SJCRH30 (cell line): Measurements from ENCODE around the gene IFT81. TPM values are rescaled to one million over a fixed set of nuclear protein-coding genes. Genes with fewer than 3 reads are reported as not detected.
A peak's percentile ranks its signal among the peaks of the same experiment; 100 is the strongest.
"Not testable (repeated sequence)": the region's sequence is repeated elsewhere in the genome, so short reads cannot be mapped to it uniquely, and the experiment has no call there.

ENCODE experiments used
- DNase-seq, 2 experiments: peaks; one replicate each; pipeline ENCODE4 v3.0.0-alpha.2; 2015 to 2020
- H3K27ac ChIP-seq: fragments of 250-450 bp; sonication (Bioruptor Pico); 2 replicates; pipeline ENCODE4 v1.5.1; 2020; ENCODE audit warnings: mild to moderate bottlenecking, moderate library complexity
- H3K27me3 ChIP-seq: fragments of 250-450 bp; sonication (Bioruptor Pico); 2 replicates; pipeline ENCODE4 v1.5.1; 2020; ENCODE audit warnings: mild to moderate bottlenecking, moderate library complexity
- H3K36me3 ChIP-seq: fragments of 250-450 bp; sonication (Bioruptor Pico); 2 replicates; pipeline ENCODE4 v1.5.1; 2020; ENCODE audit warnings: mild to moderate bottlenecking, moderate library complexity
- H3K4me1 ChIP-seq: fragments of 250-450 bp; sonication (Bioruptor Pico); 2 replicates; pipeline ENCODE4 v1.5.1; 2020; ENCODE audit warnings: mild to moderate bottlenecking, moderate library complexity
- H3K4me3 ChIP-seq: fragments of 250-450 bp; sonication (Bioruptor Pico); 2 replicates; pipeline ENCODE4 v1.5.1; 2020; ENCODE audit warnings: mild to moderate bottlenecking, moderate library complexity
- H3K9me3 ChIP-seq: fragments of 250-450 bp; sonication (Bioruptor Pico); replicated peaks from 2 replicates; pipeline ENCODE4 v1.5.1; 2020; ENCODE audit warnings: mild to moderate bottlenecking, moderate library complexity
- total RNA-seq: library from RNA; depleted of rRNA; stranded (reverse); fragments of >200 nt; shearing (Covaris generic); gene quantifications from 2 replicates; pipeline ENCODE4 v1.2.3, GENCODE V29; 2014; rRNA removed

The IFT81 gene, protein sequence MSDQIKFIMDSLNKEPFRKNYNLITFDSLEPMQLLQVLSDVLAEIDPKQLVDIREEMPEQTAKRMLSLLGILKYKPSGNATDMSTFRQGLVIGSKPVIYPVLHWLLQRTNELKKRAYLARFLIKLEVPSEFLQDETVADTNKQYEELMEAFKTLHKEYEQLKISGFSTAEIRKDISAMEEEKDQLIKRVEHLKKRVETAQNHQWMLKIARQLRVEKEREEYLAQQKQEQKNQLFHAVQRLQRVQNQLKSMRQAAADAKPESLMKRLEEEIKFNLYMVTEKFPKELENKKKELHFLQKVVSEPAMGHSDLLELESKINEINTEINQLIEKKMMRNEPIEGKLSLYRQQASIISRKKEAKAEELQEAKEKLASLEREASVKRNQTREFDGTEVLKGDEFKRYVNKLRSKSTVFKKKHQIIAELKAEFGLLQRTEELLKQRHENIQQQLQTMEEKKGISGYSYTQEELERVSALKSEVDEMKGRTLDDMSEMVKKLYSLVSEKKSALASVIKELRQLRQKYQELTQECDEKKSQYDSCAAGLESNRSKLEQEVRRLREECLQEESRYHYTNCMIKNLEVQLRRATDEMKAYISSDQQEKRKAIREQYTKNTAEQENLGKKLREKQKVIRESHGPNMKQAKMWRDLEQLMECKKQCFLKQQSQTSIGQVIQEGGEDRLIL
- 15.5 and 16.9 TPM in 2 replicates for total RNA-seq

DNA sequence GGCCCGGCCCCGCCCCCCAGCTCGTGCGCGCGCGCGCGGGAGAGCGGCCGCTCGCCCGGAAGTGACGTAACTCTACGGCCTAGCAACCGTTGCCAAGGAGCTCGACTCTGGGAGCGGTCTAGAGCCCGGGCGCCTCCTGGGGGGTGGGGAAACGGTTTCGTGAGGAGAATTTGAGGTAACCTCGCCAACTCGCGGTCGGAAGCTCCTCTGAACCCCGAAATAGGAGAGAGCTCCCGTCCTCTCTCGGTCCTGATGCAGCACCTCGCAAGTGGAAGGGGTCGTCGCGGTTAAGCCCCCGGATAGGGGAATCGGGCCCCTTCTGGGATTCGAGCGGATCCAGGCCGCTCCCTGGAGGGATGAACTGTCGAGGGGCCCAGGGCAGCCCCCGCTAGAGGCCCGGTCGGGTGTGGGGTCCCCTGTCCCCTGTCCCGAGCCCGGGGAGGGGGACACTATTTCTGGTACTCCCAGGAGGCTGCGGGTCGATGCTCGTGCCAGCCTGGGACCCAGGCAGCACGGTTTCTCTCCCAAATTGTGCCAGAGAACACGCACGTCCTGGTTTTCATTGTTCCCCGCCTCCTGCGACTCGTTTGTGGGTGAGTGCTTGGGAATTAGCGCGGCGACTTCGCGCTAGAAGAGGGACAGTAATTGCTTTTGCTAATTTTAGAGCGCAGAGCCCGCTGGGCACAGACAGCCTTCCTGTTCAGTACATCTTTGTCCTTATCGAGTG is at the start of gene IFT81:
Gene IFT81 (plus strand): TSS at position 89 of the 727 bp plus-strand sequence. CDS start 3,024 bp downstream, outside the sequence.
- Histone ChIP-seq H3K9me3 (no peaks in the 10 kb centered on the region), H3K4me1 (peaks cover 3% of the 10 kb centered on the region; the same call in 1 of the 2 replicates), H3K4me3 (peak within 1 kb of the TSS; percentile 100), H3K27me3 (no peaks in the 10 kb centered on the region), H3K36me3 (no peaks in the 10 kb centered on the region), H3K27ac (peak within 1 kb of the TSS; percentile 76)
- peak; percentile 94 to 95 for DNase-seq

DNA sequence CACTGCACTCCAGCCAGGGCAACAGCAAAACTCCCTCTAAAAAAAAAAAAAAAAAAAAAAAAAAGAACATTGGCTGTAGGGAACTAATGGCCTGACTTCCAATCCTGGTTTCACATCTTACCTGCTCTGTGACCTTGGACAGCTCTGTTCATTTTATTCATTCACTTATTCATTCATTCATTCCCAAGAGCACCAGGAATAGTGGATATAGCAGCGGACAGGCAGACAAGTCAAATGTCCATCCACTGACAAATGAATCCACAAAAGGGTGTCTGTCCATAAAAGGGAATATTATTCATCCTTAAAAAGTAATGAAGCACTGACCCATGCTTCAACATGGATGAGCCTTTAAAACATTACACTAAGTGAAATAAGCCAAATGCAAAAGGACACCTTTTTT is 48.3 kb upstream of the IFT81 start:
- H3K27me3 ChIP-seq: no peaks in the 10 kb centered on the region
- DNase-seq: no peak
- no peaks in the 10 kb centered on the region for H3K9me3 ChIP-seq
- H3K4me1 ChIP-seq: no peaks in the 10 kb centered on the region
- H3K27ac ChIP-seq: no peak overlapping the region
- H3K4me3 ChIP-seq: no peak overlapping the region
- no peaks in the 10 kb centered on the region for H3K36me3 ChIP-seq

DNA sequence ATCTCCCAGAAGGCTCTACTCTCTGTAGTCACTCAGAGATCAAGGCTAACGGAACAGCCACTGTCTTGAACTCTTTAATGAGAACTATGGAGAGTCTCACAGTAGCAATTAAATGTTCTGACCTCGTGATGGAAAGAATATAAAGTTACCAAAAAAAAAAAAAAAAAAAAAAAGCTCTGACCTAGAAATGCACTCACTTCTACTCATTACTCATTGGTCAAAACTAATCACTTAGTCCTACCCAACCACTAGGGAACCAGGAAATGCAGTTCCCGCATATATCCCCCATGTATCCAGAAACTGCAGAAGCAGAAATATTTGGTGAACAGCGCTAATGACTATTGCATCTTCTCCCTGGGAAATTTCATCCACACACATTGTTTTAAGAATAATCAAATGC is 46.4 kb upstream of the IFT81 start:
- Histone ChIP-seq H3K27ac (no peak overlapping the region), H3K36me3 (no peaks in the 10 kb centered on the region), H3K4me1 (no peaks in the 10 kb centered on the region), H3K27me3 (peaks cover 3% of the 10 kb centered on the region; the same call in 1 of the 2 replicates), H3K9me3 (no peaks in the 10 kb centered on the region), H3K4me3 (no peak overlapping the region)
- no peak for DNase-seq

DNA sequence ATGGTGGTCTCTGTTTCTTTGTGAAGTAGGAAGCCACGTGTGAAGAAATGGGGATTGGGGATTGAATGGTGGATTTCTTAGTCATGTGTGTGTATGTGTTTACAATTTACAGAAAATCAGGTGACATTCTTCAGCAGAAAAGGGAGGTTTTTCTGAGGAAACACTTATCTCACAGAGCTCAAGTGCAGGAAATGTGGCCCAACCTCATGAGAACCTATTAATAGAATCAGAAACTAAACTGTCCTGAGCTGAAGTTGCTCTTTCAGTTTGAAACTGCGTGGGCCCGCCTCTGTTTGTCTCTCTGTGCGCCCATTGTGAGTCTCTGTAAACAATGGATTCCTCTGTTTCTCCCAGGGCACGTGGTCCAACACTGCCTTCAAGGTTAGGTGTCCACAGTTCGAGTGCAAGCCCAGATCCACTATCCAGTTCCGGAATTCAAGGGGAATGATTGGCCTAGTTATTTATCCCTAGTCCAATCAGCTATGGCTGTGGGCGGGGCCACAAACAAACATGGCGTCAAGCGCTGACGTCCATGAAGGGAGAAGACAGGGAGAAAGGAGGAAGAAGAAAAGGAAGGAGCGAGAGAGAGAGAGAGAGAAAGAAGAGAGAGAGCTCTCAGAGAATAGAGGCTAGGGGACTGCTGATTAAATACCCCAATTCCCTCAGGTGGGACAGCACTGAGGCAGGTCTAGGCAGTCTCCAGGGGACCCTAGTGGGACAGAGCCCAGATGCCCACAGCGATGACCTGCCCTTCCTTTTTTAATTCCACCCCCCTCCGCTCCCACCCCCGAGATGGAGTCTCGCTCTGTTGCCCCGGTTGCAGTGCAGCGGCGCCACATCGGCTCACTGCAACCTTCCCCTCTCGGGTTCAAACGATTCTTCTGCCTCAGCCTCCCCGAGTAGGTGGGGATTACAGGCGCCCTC is 44.4 kb upstream of the IFT81 start:
- H3K9me3 ChIP-seq: no peaks in the 10 kb centered on the region
- peaks cover 3% of the 10 kb centered on the region; the same call in 1 of the 2 replicates for H3K27me3 ChIP-seq
- no peak overlapping the region for H3K4me3 ChIP-seq
- no peak overlapping the region for H3K27ac ChIP-seq
- H3K4me1 ChIP-seq: no peaks in the 10 kb centered on the region
- H3K36me3 ChIP-seq: no peaks in the 10 kb centered on the region
- peak; percentile 38 to 62 for DNase-seq

DNA sequence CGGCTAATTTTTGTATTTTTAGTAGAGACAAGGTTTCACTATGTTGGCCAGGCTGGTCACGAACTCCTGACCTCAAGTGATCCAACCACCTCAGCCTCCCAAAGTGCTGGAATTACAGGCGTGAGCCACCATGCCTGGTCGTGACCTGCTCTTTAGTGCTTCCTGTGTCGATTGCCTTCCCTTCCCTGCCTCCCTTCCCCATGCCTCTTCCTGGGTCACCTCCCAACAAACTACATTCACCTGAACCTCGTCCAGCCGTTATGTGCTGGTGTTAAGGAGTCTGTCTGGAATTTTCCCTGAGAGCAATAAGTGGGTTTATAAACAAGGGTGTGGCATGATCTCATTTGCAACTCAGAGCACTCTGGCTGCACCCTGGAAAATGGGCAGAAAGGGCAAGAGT is 43.7 kb upstream of the IFT81 start:
- no peaks in the 10 kb centered on the region for H3K36me3 ChIP-seq
- H3K27me3 ChIP-seq: peaks cover 3% of the 10 kb centered on the region; the same call in 1 of the 2 replicates
- H3K4me1 ChIP-seq: no peaks in the 10 kb centered on the region
- H3K4me3 ChIP-seq: no peak overlapping the region
- no peaks in the 10 kb centered on the region for H3K9me3 ChIP-seq
- H3K27ac ChIP-seq: no peak overlapping the region
- no peak for DNase-seq

GRCh38 chr12:110084314-110085015 is 39.7 kb upstream of the IFT81 start:
- H3K27ac ChIP-seq: no peak overlapping the region

GRCh38 chr12:110088216-110088615 is 35.9 kb upstream of the IFT81 start:
- H3K9me3 ChIP-seq, H3K4me1 ChIP-seq, H3K27ac ChIP-seq, H3K27me3 ChIP-seq, DNase-seq, H3K36me3 ChIP-seq, H3K4me3 ChIP-seq: not testable (repeated sequence)

More at GRCh38 chr12:110084314-110085015, 39.7 kb upstream of the IFT81 start:
- Histone ChIP-seq H3K36me3 (no peaks in the 10 kb centered on the region), H3K4me3 (no peak overlapping the region), H3K27me3 (peaks cover 3% of the 10 kb centered on the region; the same call in 1 of the 2 replicates), H3K4me1 (no peaks in the 10 kb centered on the region), H3K9me3 (no peaks in the 10 kb centered on the region)
- no peak for DNase-seq

DNA sequence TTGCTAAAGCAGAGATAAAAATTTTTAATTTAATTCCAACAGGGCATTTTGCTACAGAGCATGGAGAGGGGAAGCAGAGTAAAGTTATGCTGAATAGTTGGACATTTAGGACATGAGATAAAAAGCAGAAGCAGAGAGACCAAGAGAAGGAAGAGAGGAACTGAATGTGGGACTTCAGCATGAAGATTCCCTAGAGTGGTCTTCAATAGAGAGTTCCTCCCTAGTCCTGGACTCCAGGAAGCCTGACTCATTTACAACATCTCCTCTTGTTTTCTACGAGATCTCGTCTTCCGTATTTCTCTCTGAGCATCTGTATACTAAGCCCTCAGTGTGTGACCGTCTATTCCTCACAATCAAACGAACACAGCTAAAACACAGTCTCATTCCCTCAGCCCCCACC is 35.2 kb upstream of the IFT81 start:
- Histone ChIP-seq H3K27ac (no peak overlapping the region), H3K36me3 (no peaks in the 10 kb centered on the region), H3K27me3 (no peaks in the 10 kb centered on the region), H3K4me3 (no peak overlapping the region), H3K4me1 (no peaks in the 10 kb centered on the region), H3K9me3 (no peaks in the 10 kb centered on the region)
- DNase-seq: no peak

DNA sequence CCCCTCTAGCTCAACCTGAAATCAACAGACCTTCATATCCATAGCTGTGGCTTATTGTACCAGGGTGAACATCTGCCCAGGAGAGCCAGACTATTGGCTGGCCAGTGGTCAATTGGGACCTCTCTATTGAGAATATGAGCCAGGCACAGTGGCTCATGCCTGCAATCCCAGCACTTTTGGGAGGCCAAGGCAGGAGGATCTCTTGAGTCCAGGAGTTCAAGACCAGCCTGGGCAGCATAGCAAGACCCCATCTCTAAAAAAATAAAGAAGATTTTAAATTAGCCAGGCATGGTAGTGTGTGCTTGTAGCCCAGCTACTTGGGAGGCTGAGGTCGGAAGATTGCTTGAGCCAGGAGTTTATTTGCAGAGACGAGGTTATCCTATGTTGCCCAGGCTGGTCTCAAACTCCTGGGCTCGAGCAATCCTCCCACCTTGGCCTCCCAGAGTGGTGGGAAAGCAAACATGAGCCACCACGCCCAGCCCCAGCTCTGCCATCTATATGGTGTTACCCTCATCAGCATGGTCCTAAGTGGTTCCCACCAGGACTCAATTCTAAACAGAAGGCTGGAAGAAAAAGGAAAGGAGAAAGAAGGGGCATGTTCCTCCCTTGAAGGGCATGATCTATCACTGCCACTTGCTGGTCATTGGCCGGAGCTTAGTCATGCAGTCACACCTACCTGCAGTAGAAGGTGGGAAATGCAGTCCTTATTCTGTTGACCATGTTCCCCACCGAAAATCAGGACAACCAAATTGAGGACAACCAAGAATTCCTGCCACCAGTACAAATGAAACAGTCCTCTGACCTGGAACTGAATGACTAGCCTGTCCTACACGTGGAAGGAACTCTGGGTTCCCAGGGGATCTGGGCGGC is 33.7 kb upstream of the IFT81 start:
- no peak overlapping the region for H3K27ac ChIP-seq
- no peaks in the 10 kb centered on the region for H3K27me3 ChIP-seq
- no peaks in the 10 kb centered on the region for H3K9me3 ChIP-seq
- H3K4me1 ChIP-seq: no peaks in the 10 kb centered on the region
- no peak overlapping the region for H3K4me3 ChIP-seq
- H3K36me3 ChIP-seq: no peaks in the 10 kb centered on the region
- DNase-seq: no peak

GRCh38 chr12:110091136-110091711 is 32.9 kb upstream of the IFT81 start:
- H3K27me3 ChIP-seq: no peaks in the 10 kb centered on the region
- no peaks in the 10 kb centered on the region for H3K4me1 ChIP-seq
- no peak overlapping the region for H3K4me3 ChIP-seq
- no peak overlapping the region for H3K27ac ChIP-seq
- H3K36me3 ChIP-seq: no peaks in the 10 kb centered on the region
- DNase-seq: no peak
- H3K9me3 ChIP-seq: no peaks in the 10 kb centered on the region

DNA sequence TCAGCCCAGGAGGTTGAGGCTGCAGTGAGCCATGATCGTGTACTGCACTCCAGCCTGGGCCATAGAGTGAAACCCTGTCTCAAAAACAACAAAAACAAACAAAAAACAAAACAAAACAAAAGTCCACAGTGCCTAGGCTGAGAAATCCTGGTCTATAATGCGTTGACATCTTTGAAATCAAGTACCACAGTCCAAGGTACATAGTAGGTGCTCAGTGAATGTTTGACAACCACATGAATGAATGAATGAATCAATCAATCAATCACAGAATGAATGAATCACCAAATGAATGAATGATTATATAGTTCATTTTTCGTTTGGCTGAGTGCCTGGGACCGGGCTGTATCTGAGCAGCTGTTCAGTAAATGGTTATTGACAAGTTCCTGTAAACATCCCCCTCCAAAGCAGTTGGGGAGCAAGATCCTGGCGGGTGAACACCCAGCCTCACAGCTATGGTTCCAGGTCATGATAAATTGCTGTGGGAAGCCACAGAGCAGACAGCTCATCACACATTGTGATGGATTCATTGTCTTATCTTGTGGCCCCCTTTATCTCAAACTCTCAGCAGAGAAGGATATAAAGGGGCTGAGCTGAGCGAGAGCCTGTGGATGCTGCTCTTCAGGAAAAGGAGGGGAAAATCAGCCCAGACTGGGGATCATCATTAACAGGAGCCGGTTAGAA is 30.4 kb upstream of the IFT81 start:
- Histone ChIP-seq H3K4me3 (no peak overlapping the region), H3K27me3 (no peaks in the 10 kb centered on the region), H3K4me1 (no peaks in the 10 kb centered on the region), H3K9me3 (no peaks in the 10 kb centered on the region), H3K27ac (no peak overlapping the region), H3K36me3 (no peaks in the 10 kb centered on the region)
- DNase-seq: no peak

GRCh38 chr12:110100315-110100970 is 23.7 kb upstream of the IFT81 start:
- no peaks in the 10 kb centered on the region for H3K27me3 ChIP-seq
- DNase-seq: peak; percentile 58 to 89
- H3K9me3 ChIP-seq: no peaks in the 10 kb centered on the region

More at GRCh38 chr12:110100315-110100970, 23.7 kb upstream of the IFT81 start:
- H3K27ac ChIP-seq: no peak overlapping the region
- H3K4me1 ChIP-seq: peaks cover 5% of the 10 kb centered on the region; the same call in 1 of the 2 replicates
- no peak overlapping the region for H3K4me3 ChIP-seq
- H3K36me3 ChIP-seq: no peaks in the 10 kb centered on the region
